ENCODE results near the gene TWSG1. TPM values are rescaled to one million over a fixed set of nuclear protein-coding genes. Genes with fewer than 3 reads are reported as not detected.
"Not testable (repeated sequence)": the region's sequence is repeated elsewhere in the genome, so short reads cannot be mapped to it uniquely, and the experiment has no call there.

The TWSG1 gene
- total and polyA plus RNA-seq, 4 experiments from 2014 or later = 4.1 to 6.0 (median 5.0) TPM

GRCh38 chr18:9429662-9429993, 95.1 kb downstream of the TWSG1 start:
- CTCF ChIA-PET (ENCODE audit: partially characterized antibody) = no interaction called here
- H3K4me1 ChIP-seq (ENCODE audit: insufficient read depth, low read length) = no peaks in the 10 kb centered on the region
- POLR2A ChIA-PET (ENCODE audit: partially characterized antibody) = no interaction called here
- Mint-ChIP-seq H3K27me3 (peaks cover 6% of the 10 kb centered on the region in 2 donors), H3K4me3 (no peak overlapping the region), H3K9me3 (peaks cover 0 to 5% (median 0%) of the 10 kb centered on the region in 8 donors), H3K36me3 (no peaks in the 10 kb centered on the region), H3K27ac (no peak overlapping the region), H3K4me1 (no peaks in the 10 kb centered on the region)
- no peak overlapping the region for H3K27ac ChIP-seq (ENCODE audit: low read depth, low read length)
- DNase-seq = no peak
- intact Hi-C loops (cut with micrococcal nuclease) = no loop called here
- H3K27me3 ChIP-seq (ENCODE audit: insufficient read depth, low read length) = no peaks in the 10 kb centered on the region
- no peaks in the 10 kb centered on the region for H3K36me3 ChIP-seq (ENCODE audit: insufficient read depth, low read length)
- no peak overlapping the region for H3K4me3 ChIP-seq (ENCODE audit: low read length in 2 of 2)
- H3K9me3 ChIP-seq (ENCODE audit: control insufficient read depth in 1 of 2, low read length in 2 of 2) = no peaks in the 10 kb centered on the region

GRCh38 chr18:9430315-9430714, 95.7 kb downstream of the TWSG1 start:
- H3K4me1 ChIP-seq (ENCODE audit: insufficient read depth, low read length); DNase-seq; intact Hi-C loops (cut with micrococcal nuclease); H3K4me3 Mint-ChIP-seq; H3K9me3 Mint-ChIP-seq; H3K27ac Mint-ChIP-seq; H3K27ac ChIP-seq (ENCODE audit: low read depth, low read length); H3K27me3 ChIP-seq (ENCODE audit: insufficient read depth, low read length); H3K4me3 ChIP-seq (ENCODE audit: low read length in 2 of 2); H3K4me1 Mint-ChIP-seq; CTCF ChIA-PET (ENCODE audit: partially characterized antibody); H3K36me3 Mint-ChIP-seq; POLR2A ChIA-PET (ENCODE audit: partially characterized antibody); H3K27me3 Mint-ChIP-seq; H3K9me3 ChIP-seq (ENCODE audit: control insufficient read depth in 1 of 2, low read length in 2 of 2); H3K36me3 ChIP-seq (ENCODE audit: insufficient read depth, low read length): not testable (repeated sequence)

- Histone ChIP-seq H3K36me3 (ENCODE audit: insufficient read depth, low read length) (no peaks in the 10 kb centered on the region), H3K27me3 (ENCODE audit: insufficient read depth, low read length) (no peaks in the 10 kb centered on the region), H3K4me1 (ENCODE audit: insufficient read depth, low read length) (no peaks in the 10 kb centered on the region), H3K27ac (ENCODE audit: low read depth, low read length) (no peak overlapping the region), H3K4me3 (ENCODE audit: low read length in 2 of 2) (no peak overlapping the region), H3K9me3 (ENCODE audit: control insufficient read depth in 1 of 2, low read length in 2 of 2) (no peaks in the 10 kb centered on the region)
- peaks cover 6% of the 10 kb centered on the region in 2 donors for H3K27me3 Mint-ChIP-seq
- H3K4me1 Mint-ChIP-seq = no peaks in the 10 kb centered on the region
- ChIA-PET CTCF (ENCODE audit: partially characterized antibody) (no interaction called here), POLR2A (ENCODE audit: partially characterized antibody) (no interaction called here)
- intact Hi-C loops (cut with micrococcal nuclease) = no loop called here
- H3K36me3 Mint-ChIP-seq = no peaks in the 10 kb centered on the region
- H3K27ac Mint-ChIP-seq = no peak overlapping the region
- peaks cover 0 to 5% (median 0%) of the 10 kb centered on the region in 8 donors for H3K9me3 Mint-ChIP-seq
- DNase-seq = no peak
- no peak overlapping the region for H3K4me3 Mint-ChIP-seq
Measured at GRCh38 chr18:9431296-9431695, 96.7 kb downstream of the TWSG1 start.

- H3K27me3 Mint-ChIP-seq; H3K9me3 Mint-ChIP-seq; intact Hi-C loops (cut with micrococcal nuclease); H3K4me1 Mint-ChIP-seq; H3K36me3 Mint-ChIP-seq; H3K9me3 ChIP-seq (ENCODE audit: control insufficient read depth in 1 of 2, low read length in 2 of 2); H3K4me1 ChIP-seq (ENCODE audit: insufficient read depth, low read length); DNase-seq; H3K27ac ChIP-seq (ENCODE audit: low read depth, low read length); H3K36me3 ChIP-seq (ENCODE audit: insufficient read depth, low read length); H3K27me3 ChIP-seq (ENCODE audit: insufficient read depth, low read length); H3K27ac Mint-ChIP-seq; H3K4me3 ChIP-seq (ENCODE audit: low read length in 2 of 2); CTCF ChIA-PET (ENCODE audit: partially characterized antibody); H3K4me3 Mint-ChIP-seq; POLR2A ChIA-PET (ENCODE audit: partially characterized antibody): not testable (repeated sequence)
Measured at GRCh38 chr18:9433122-9433521, 98.5 kb downstream of the TWSG1 start.

- POLR2A ChIA-PET (ENCODE audit: partially characterized antibody) = no interaction called here
- no peaks in the 10 kb centered on the region for H3K4me1 ChIP-seq (ENCODE audit: insufficient read depth, low read length)
- H3K36me3 ChIP-seq (ENCODE audit: insufficient read depth, low read length) = no peaks in the 10 kb centered on the region
- no peak for DNase-seq
- Mint-ChIP-seq H3K9me3 (peaks cover 0 to 5% (median 0%) of the 10 kb centered on the region in 8 donors), H3K36me3 (no peaks in the 10 kb centered on the region), H3K4me1 (no peaks in the 10 kb centered on the region), H3K4me3 (no peak overlapping the region), H3K27me3 (peaks cover 6 to 8% of the 10 kb centered on the region in 2 donors), H3K27ac (no peak overlapping the region)
- CTCF ChIA-PET (ENCODE audit: partially characterized antibody) = no interaction called here
- H3K9me3 ChIP-seq (ENCODE audit: control insufficient read depth in 1 of 2, low read length in 2 of 2) = no peaks in the 10 kb centered on the region
- H3K4me3 ChIP-seq (ENCODE audit: low read length in 2 of 2) = no peak overlapping the region
- no peaks in the 10 kb centered on the region for H3K27me3 ChIP-seq (ENCODE audit: insufficient read depth, low read length)
- no peak overlapping the region for H3K27ac ChIP-seq (ENCODE audit: low read depth, low read length)
- intact Hi-C loops (cut with micrococcal nuclease) = no loop called here
Measured at GRCh38 chr18:9433671-9434121, 99.1 kb downstream of the TWSG1 start.

- Histone ChIP-seq H3K9me3 (ENCODE audit: control insufficient read depth in 1 of 2, low read length in 2 of 2) (no peaks in the 10 kb centered on the region), H3K27ac (ENCODE audit: low read depth, low read length) (no peak overlapping the region), H3K36me3 (ENCODE audit: insufficient read depth, low read length) (no peaks in the 10 kb centered on the region), H3K27me3 (ENCODE audit: insufficient read depth, low read length) (no peaks in the 10 kb centered on the region), H3K4me1 (ENCODE audit: insufficient read depth, low read length) (no peaks in the 10 kb centered on the region), H3K4me3 (ENCODE audit: low read length in 2 of 2) (no peak overlapping the region)
- ChIA-PET POLR2A (ENCODE audit: partially characterized antibody) (no interaction called here), CTCF (ENCODE audit: partially characterized antibody) (no interaction called here)
- no peaks in the 10 kb centered on the region for H3K36me3 Mint-ChIP-seq
- no peak overlapping the region for H3K4me3 Mint-ChIP-seq
- peaks cover 6 to 8% of the 10 kb centered on the region in 2 donors for H3K27me3 Mint-ChIP-seq
- intact Hi-C loops (cut with micrococcal nuclease) = no loop called here
- H3K4me1 Mint-ChIP-seq = no peaks in the 10 kb centered on the region
- H3K9me3 Mint-ChIP-seq = peaks cover 0 to 5% (median 0%) of the 10 kb centered on the region in 8 donors
- no peak for DNase-seq
- H3K27ac Mint-ChIP-seq = no peak overlapping the region
Measured at GRCh38 chr18:9434122-9434701, 99.6 kb downstream of the TWSG1 start.

- H3K4me1 Mint-ChIP-seq = no peaks in the 10 kb centered on the region
- no peaks in the 10 kb centered on the region for H3K4me1 ChIP-seq (ENCODE audit: insufficient read depth, low read length)
- no peak overlapping the region for H3K4me3 Mint-ChIP-seq
- peaks cover 0 to 5% (median 0%) of the 10 kb centered on the region in 8 donors for H3K9me3 Mint-ChIP-seq
- no peaks in the 10 kb centered on the region for H3K27me3 ChIP-seq (ENCODE audit: insufficient read depth, low read length)
- ChIA-PET POLR2A (ENCODE audit: partially characterized antibody) (no interaction called here), CTCF (ENCODE audit: partially characterized antibody) (no interaction called here)
- H3K27ac Mint-ChIP-seq = no peak overlapping the region
- H3K4me3 ChIP-seq (ENCODE audit: low read length in 2 of 2) = no peak overlapping the region
- DNase-seq = no peak
- no peak overlapping the region for H3K27ac ChIP-seq (ENCODE audit: low read depth, low read length)
- H3K9me3 ChIP-seq (ENCODE audit: control insufficient read depth in 1 of 2, low read length in 2 of 2) = no peaks in the 10 kb centered on the region
- intact Hi-C loops (cut with micrococcal nuclease) = no loop called here
- H3K27me3 Mint-ChIP-seq = peaks cover 6 to 7% of the 10 kb centered on the region in 2 donors
- H3K36me3 Mint-ChIP-seq = no peaks in the 10 kb centered on the region
- H3K36me3 ChIP-seq (ENCODE audit: insufficient read depth, low read length) = no peaks in the 10 kb centered on the region
Measured at GRCh38 chr18:9435041-9435440, 100.5 kb downstream of the TWSG1 start.
